GM20000 (cell line): ENCODE results near the gene ZNF837.
A peak's percentile ranks its signal among the peaks of the same experiment; 100 is the strongest.
"Not testable (repeated sequence)": the region's sequence is repeated elsewhere in the genome, so short reads cannot be mapped to it uniquely, and the experiment has no call there.

Experiments
- DNase-seq: peaks from one replicate; pipeline ENCODE4 v3.0.0; 2012; ENCODE audit warnings: low spot score
- CTCF ChIP-seq: IDR thresholded peaks from 2 replicates; pipeline ENCODE4 v1.5.1; 2012; ENCODE audit warnings: mild to moderate bottlenecking, control low read depth; ENCODE audit errors: extremely low read depth, missing control alignments

Gene ZNF837

GRCh38 chr19:58350001-58350861, 30.6 kb downstream of the ZNF837 start:
- DNase-seq: no peak
- TF ChIP-seq CTCF: no peak

GRCh38 chr19:58349590-58349989, 31.2 kb downstream of the ZNF837 start:
- no peak for TF ChIP-seq CTCF
- DNase-seq: no peak

- not testable (repeated sequence) for DNase-seq
Measured at GRCh38 chr19:58348080-58348479, 32.8 kb downstream of the ZNF837 start.

- no peak for TF ChIP-seq CTCF
- DNase-seq: peak; percentile 97
Measured at GRCh38 chr19:58346961-58347929, 33.6 kb downstream of the ZNF837 start.

- no peak for TF ChIP-seq CTCF
- no peak for DNase-seq
Measured at GRCh38 chr19:58345558-58345957, 35.3 kb downstream of the ZNF837 start.

- no peak for TF ChIP-seq CTCF
- DNase-seq: no peak
Measured at GRCh38 chr19:58338825-58339558, 41.8 kb downstream of the ZNF837 start.

GRCh38 chr19:58338336-58338735, 42.5 kb downstream of the ZNF837 start:
- no peak for TF ChIP-seq CTCF
- DNase-seq: no peak
